Neural cell (in vitro differentiated cells): ENCODE data around the gene ZBTB12. TPM values are rescaled to one million over a fixed set of nuclear protein-coding genes. Genes with fewer than 3 reads are reported as not detected.

ENCODE experiments used
- H2AFZ ChIP-seq: fragments of 200-600, 300-800 bp; sonication (generic), shearing (Covaris generic); 2 replicates; pipeline ENCODE4 v1.6.0; 2014; ENCODE audit warnings: low read depth, mild to moderate bottlenecking, antibody characterized with exemption, low read length, moderate library complexity
- H3F3A ChIP-seq: fragments of 200-600 bp; shearing (Covaris generic); 2 replicates; pipeline ENCODE4 v1.6.1; 2016; ENCODE audit warnings: mild to moderate bottlenecking, moderate library complexity, mixed read lengths, antibody characterized with exemption, low read length; ENCODE audit not compliant: insufficient read depth, poor library complexity, severe bottlenecking
- H3K27ac ChIP-seq: fragments of 200-600, 300-800 bp; sonication (generic), shearing (Covaris generic); 2 replicates; pipeline ENCODE4 v1.5.1; 2014; ENCODE audit warnings: mild to moderate bottlenecking, low read length, moderate library complexity
- H3K27me3 ChIP-seq: fragments of 300-800, 200-600 bp; sonication (generic), shearing (Covaris generic); 2 replicates; pipeline ENCODE4 v1.6.0; 2014; ENCODE audit warnings: mild to moderate bottlenecking, low read depth, low read length, moderate library complexity; ENCODE audit not compliant: insufficient read depth
- H3K36me3 ChIP-seq: fragments of 300-800, 200-600 bp; sonication (generic), shearing (Covaris generic); 2 replicates; pipeline ENCODE4 v1.5.1; 2014; ENCODE audit warnings: mild to moderate bottlenecking, antibody characterized with exemption, low read length, moderate library complexity; ENCODE audit not compliant: insufficient read depth
- H3K4me2 ChIP-seq: fragments of 300-800, 200-600 bp; sonication (generic), shearing (Covaris generic); 2 replicates; pipeline ENCODE4 v1.6.0; 2014; ENCODE audit warnings: mild to moderate bottlenecking, low read length
- H3K4me3 ChIP-seq: fragments of 300-800, 200-600 bp; sonication (generic), shearing (Covaris generic); 2 replicates; pipeline ENCODE4 v1.5.1; 2014; ENCODE audit warnings: mild to moderate bottlenecking, low read length, moderate library complexity
- H3K79me2 ChIP-seq: fragments of 200-600 bp; shearing (Covaris generic); replicated peaks from 2 replicates; pipeline ENCODE4 v1.6.0; 2014; ENCODE audit warnings: mild to moderate bottlenecking, low read length, moderate library complexity; ENCODE audit not compliant: insufficient read depth
- H3K9ac ChIP-seq: fragments of 300-800, 200-600 bp; sonication (generic), shearing (Covaris generic); 2 replicates; pipeline ENCODE4 v1.6.1; 2016; ENCODE audit warnings: mild to moderate bottlenecking, low read length, mixed read lengths
- H3K9me2 ChIP-seq: fragments of 200-600 bp; shearing (Covaris generic); 2 replicates; pipeline ENCODE4 v1.6.1; 2016; ENCODE audit warnings: mild to moderate bottlenecking, low read length, mixed read lengths; ENCODE audit not compliant: insufficient read depth
- H3K9me3 ChIP-seq: fragments of 200-600, 300-800 bp; sonication (generic), shearing (Covaris generic); 2 replicates; pipeline ENCODE4 v1.6.1; 2016; ENCODE audit warnings: mild to moderate bottlenecking, mixed run types, low read length, moderate library complexity, mixed read lengths
- H4K20me1 ChIP-seq: fragments of 200-600 bp; shearing (Covaris generic); 2 replicates; pipeline ENCODE4 v1.6.1; 2016; ENCODE audit warnings: mild to moderate bottlenecking, mixed run types; ENCODE audit not compliant: insufficient read depth
- EP300 ChIP-seq: fragments of 450-650 bp; conservative IDR thresholded peaks from 2 replicates; pipeline ENCODE4 v1.6.1; 2014; ENCODE audit warnings: antibody characterized with exemption, mild to moderate bottlenecking, moderate library complexity; ENCODE audit not compliant: poor library complexity, severe bottlenecking
- EZH2 ChIP-seq: fragments of 200-600, 300-800 bp; shearing (Covaris generic), sonication (generic); IDR thresholded peaks from 2 replicates; pipeline ENCODE4 v1.6.1; 2014; ENCODE audit warnings: antibody characterized with exemption, low read length, borderline replicate concordance, mild to moderate bottlenecking; ENCODE audit not compliant: insufficient read depth, poor library complexity, severe bottlenecking
- MXI1 ChIP-seq: fragments of 450-650 bp; conservative IDR thresholded peaks from 2 replicates; pipeline ENCODE4 v1.6.1; 2014; ENCODE audit warnings: antibody characterized with exemption, mild to moderate bottlenecking; ENCODE audit not compliant: poor library complexity, severe bottlenecking
- POLR2AphosphoS5 ChIP-seq: IDR thresholded peaks from 2 replicates; pipeline ENCODE4 v1.6.1; 2012
- RAD21 ChIP-seq: fragments of 450-650 bp; conservative IDR thresholded peaks from 2 replicates; pipeline ENCODE4 v1.6.1; 2014; ENCODE audit warnings: antibody characterized with exemption, mild to moderate bottlenecking, moderate library complexity
- SMC3 ChIP-seq: fragments of 450-650 bp; conservative IDR thresholded peaks from 2 replicates; pipeline ENCODE4 v1.6.1; 2014; ENCODE audit warnings: antibody characterized with exemption, mild to moderate bottlenecking, moderate library complexity; ENCODE audit not compliant: poor library complexity
- TAF1 ChIP-seq: IDR thresholded peaks from 2 replicates; pipeline ENCODE4 v1.6.1; 2012; ENCODE audit warnings: low read depth
- polyA plus RNA-seq: library from polyadenylated mRNA; depleted of rRNA; stranded (reverse); fragments of >200 nt; gene quantifications from 2 replicates; pipeline ENCODE4 v1.2.3, GENCODE V29; 2014
- TF ChIP-seq, protein P1 (sequence below): fragments of 450-650 bp; IDR thresholded peaks from 2 replicates; pipeline ENCODE4 v1.5.1; 2014; ENCODE audit warnings: antibody characterized with exemption, mild to moderate bottlenecking, moderate library complexity; ENCODE audit not compliant: poor library complexity, severe bottlenecking
- TF ChIP-seq, protein P2 (sequence below): IDR thresholded peaks from 2 replicates; pipeline ENCODE4 v1.6.1; 2012; ENCODE audit warnings: borderline replicate concordance

ZBTB12 gene
- polyA plus RNA-seq, 1 donor from 2014 or later: 21.4 TPM

DNA sequence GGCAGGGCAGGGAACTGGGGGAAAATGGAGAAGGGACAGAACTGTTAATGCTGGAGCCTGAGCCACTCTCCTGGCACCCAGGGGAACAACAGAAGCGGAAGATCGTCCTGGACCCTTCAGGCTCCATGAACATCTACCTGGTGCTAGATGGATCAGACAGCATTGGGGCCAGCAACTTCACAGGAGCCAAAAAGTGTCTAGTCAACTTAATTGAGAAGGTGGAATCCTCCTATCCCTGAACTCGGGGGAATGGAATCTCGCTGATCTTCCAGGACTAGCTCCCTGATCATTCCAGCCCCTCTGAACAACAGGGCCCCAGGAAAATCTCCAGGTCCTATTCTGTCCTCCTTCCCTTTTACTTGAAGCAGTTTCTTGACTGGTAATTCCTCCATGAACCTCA is 46.0 kb upstream of the ZBTB12 start:
- H4K20me1 ChIP-seq: no peaks in the 10 kb centered on the region
- no peaks in the 10 kb centered on the region for H3K9me3 ChIP-seq
- no peaks in the 10 kb centered on the region for H3K27me3 ChIP-seq
- no peaks in the 10 kb centered on the region for H3K79me2 ChIP-seq
- no peaks in the 10 kb centered on the region for H3K9me2 ChIP-seq
- H3K36me3 ChIP-seq: no peaks in the 10 kb centered on the region
- no peaks in the 10 kb centered on the region for H3F3A ChIP-seq
- no peak overlapping the region for H3K4me2 ChIP-seq
- no peak overlapping the region for H3K4me3 ChIP-seq
- no peak overlapping the region for H3K27ac ChIP-seq
- H3K9ac ChIP-seq: no peak overlapping the region
- no peak overlapping the region for H2AFZ ChIP-seq
- TF ChIP-seq MXI1: no peak
- TF ChIP-seq EZH2: no peak
- TF ChIP-seq, protein P1, sequence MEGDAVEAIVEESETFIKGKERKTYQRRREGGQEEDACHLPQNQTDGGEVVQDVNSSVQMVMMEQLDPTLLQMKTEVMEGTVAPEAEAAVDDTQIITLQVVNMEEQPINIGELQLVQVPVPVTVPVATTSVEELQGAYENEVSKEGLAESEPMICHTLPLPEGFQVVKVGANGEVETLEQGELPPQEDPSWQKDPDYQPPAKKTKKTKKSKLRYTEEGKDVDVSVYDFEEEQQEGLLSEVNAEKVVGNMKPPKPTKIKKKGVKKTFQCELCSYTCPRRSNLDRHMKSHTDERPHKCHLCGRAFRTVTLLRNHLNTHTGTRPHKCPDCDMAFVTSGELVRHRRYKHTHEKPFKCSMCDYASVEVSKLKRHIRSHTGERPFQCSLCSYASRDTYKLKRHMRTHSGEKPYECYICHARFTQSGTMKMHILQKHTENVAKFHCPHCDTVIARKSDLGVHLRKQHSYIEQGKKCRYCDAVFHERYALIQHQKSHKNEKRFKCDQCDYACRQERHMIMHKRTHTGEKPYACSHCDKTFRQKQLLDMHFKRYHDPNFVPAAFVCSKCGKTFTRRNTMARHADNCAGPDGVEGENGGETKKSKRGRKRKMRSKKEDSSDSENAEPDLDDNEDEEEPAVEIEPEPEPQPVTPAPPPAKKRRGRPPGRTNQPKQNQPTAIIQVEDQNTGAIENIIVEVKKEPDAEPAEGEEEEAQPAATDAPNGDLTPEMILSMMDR: no peak
- TF ChIP-seq SMC3: no peak
- TF ChIP-seq, protein P2, sequence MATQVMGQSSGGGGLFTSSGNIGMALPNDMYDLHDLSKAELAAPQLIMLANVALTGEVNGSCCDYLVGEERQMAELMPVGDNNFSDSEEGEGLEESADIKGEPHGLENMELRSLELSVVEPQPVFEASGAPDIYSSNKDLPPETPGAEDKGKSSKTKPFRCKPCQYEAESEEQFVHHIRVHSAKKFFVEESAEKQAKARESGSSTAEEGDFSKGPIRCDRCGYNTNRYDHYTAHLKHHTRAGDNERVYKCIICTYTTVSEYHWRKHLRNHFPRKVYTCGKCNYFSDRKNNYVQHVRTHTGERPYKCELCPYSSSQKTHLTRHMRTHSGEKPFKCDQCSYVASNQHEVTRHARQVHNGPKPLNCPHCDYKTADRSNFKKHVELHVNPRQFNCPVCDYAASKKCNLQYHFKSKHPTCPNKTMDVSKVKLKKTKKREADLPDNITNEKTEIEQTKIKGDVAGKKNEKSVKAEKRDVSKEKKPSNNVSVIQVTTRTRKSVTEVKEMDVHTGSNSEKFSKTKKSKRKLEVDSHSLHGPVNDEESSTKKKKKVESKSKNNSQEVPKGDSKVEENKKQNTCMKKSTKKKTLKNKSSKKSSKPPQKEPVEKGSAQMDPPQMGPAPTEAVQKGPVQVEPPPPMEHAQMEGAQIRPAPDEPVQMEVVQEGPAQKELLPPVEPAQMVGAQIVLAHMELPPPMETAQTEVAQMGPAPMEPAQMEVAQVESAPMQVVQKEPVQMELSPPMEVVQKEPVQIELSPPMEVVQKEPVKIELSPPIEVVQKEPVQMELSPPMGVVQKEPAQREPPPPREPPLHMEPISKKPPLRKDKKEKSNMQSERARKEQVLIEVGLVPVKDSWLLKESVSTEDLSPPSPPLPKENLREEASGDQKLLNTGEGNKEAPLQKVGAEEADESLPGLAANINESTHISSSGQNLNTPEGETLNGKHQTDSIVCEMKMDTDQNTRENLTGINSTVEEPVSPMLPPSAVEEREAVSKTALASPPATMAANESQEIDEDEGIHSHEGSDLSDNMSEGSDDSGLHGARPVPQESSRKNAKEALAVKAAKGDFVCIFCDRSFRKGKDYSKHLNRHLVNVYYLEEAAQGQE: no peak
- TF ChIP-seq TAF1: no peak
- no peak for TF ChIP-seq RAD21
- TF ChIP-seq POLR2AphosphoS5: no peak
- no peak for TF ChIP-seq EP300

GRCh38 chr6:31947070-31947675 is 45.3 kb upstream of the ZBTB12 start:
- Histone ChIP-seq H3K36me3 (no peaks in the 10 kb centered on the region), H3K27me3 (no peaks in the 10 kb centered on the region), H3K79me2 (no peaks in the 10 kb centered on the region), H3K9ac (no peak overlapping the region), H4K20me1 (no peaks in the 10 kb centered on the region), H2AFZ (no peak overlapping the region), H3K27ac (no peak overlapping the region), H3K9me2 (no peaks in the 10 kb centered on the region), H3K4me2 (no peak overlapping the region), H3K4me3 (no peak overlapping the region), H3F3A (no peaks in the 10 kb centered on the region), H3K9me3 (no peaks in the 10 kb centered on the region)
- TF ChIP-seq, protein P2: no peak
- TF ChIP-seq, protein P1: no peak
- TF ChIP-seq POLR2AphosphoS5 (no peak), EZH2 (no peak), SMC3 (no peak), EP300 (no peak), MXI1 (no peak), RAD21 (no peak), TAF1 (no peak)
